Astrocyte (in vitro differentiated cells and primary cell): ENCODE results near the gene PKHD1. TPM values are rescaled to one million over a fixed set of nuclear protein-coding genes. Genes with fewer than 3 reads are reported as not detected.

Source experiments
- DNase-seq: peaks from one replicate; pipeline ENCODE4 v3.0.0-alpha.2; 2010; ENCODE audit warnings: low read depth
- FAIRE-seq: peaks from 2 replicates; lab custom pipeline; 2011; peaks lifted over from hg19 to GRCh38; lab: Jason Lieb, UNC
- H2AFZ ChIP-seq: 2 replicates; pipeline ENCODE4 v1.6.0; 2012; ENCODE audit warnings: low read depth, low read length, inconsistent platforms
- H3K27ac ChIP-seq: 2 replicates; pipeline ENCODE4 v1.5.1; 2011; ENCODE audit warnings: low read depth, low read length, inconsistent platforms
- H3K27me3 ChIP-seq: 2 replicates; pipeline ENCODE4 v1.6.0; 2011; ENCODE audit warnings: low read length, inconsistent platforms; ENCODE audit not compliant: insufficient read depth
- H3K36me3 ChIP-seq: 2 replicates; pipeline ENCODE4 v1.5.1; 2011; ENCODE audit warnings: low read length, inconsistent platforms; ENCODE audit not compliant: insufficient read depth
- H3K4me1 ChIP-seq: 2 replicates; pipeline ENCODE4 v1.5.1; 2011; ENCODE audit warnings: low read length, inconsistent platforms; ENCODE audit not compliant: insufficient read depth
- H3K4me2 ChIP-seq: 2 replicates; pipeline ENCODE4 v1.6.0; 2012; ENCODE audit warnings: low read length, inconsistent platforms
- H3K4me3 ChIP-seq: 2 replicates; pipeline ENCODE4 v1.5.1; 2011; ENCODE audit warnings: low read depth, mild to moderate bottlenecking, low read length, inconsistent platforms; ENCODE audit not compliant: insufficient read depth
- H3K79me2 ChIP-seq: 2 replicates; pipeline ENCODE4 v1.6.0; 2012; ENCODE audit warnings: mild to moderate bottlenecking, low read length, inconsistent platforms; ENCODE audit not compliant: insufficient read depth
- H3K9ac ChIP-seq: 2 replicates; pipeline ENCODE4 v1.6.0; 2012; ENCODE audit warnings: mild to moderate bottlenecking, low read length, inconsistent platforms
- H3K9me3 ChIP-seq: 2 replicates; pipeline ENCODE4 v1.5.1; 2012; ENCODE audit warnings: low read depth, mild to moderate bottlenecking, low read length, inconsistent platforms; ENCODE audit not compliant: insufficient read depth
- H4K20me1 ChIP-seq: 2 replicates; pipeline ENCODE4 v1.6.0; 2012; ENCODE audit warnings: low read length, inconsistent platforms; ENCODE audit not compliant: insufficient read depth
- H3K27ac Mint-ChIP-seq: one replicate; pipeline ENCODE4 v1.8.0; 2021; ENCODE audit warnings: mild to moderate bottlenecking, mixed read lengths; ENCODE audit not compliant: unreplicated experiment
- H3K27me3 Mint-ChIP-seq: one replicate; pipeline ENCODE4 v1.8.0; 2021; ENCODE audit warnings: low read depth, mixed read lengths; ENCODE audit not compliant: unreplicated experiment
- H3K36me3 Mint-ChIP-seq: one replicate; pipeline ENCODE4 v1.8.0; 2021; ENCODE audit warnings: low read depth, mixed read lengths; ENCODE audit not compliant: unreplicated experiment
- H3K4me1 Mint-ChIP-seq: one replicate; pipeline ENCODE4 v1.8.0; 2021; ENCODE audit warnings: low read depth, mixed read lengths; ENCODE audit not compliant: unreplicated experiment
- H3K4me3 Mint-ChIP-seq: one replicate; pipeline ENCODE4 v1.8.0; 2021; ENCODE audit warnings: mild to moderate bottlenecking, moderate library complexity, mixed read lengths; ENCODE audit not compliant: unreplicated experiment
- H3K9me3 Mint-ChIP-seq: one replicate; pipeline ENCODE4 v1.8.0; 2021; ENCODE audit warnings: mild to moderate bottlenecking, mixed read lengths; ENCODE audit not compliant: unreplicated experiment
- EZH2 ChIP-seq: IDR thresholded peaks from 2 replicates; pipeline ENCODE4 v1.6.1; 2012; ENCODE audit warnings: mild to moderate bottlenecking, low read length, inconsistent platforms; ENCODE audit not compliant: insufficient read depth
- total RNA-seq: library from RNA; stranded (reverse); gene quantifications from 2 replicates; pipeline ENCODE4 v1.2.1, GENCODE V29; 2021
- TF ChIP-seq, protein P1 (sequence below): IDR thresholded peaks from 2 replicates; pipeline ENCODE4 v1.5.1; 2011; ENCODE audit warnings: low read depth, mild to moderate bottlenecking, inconsistent platforms, low read length, moderate library complexity; ENCODE audit not compliant: insufficient read depth

Gene PKHD1
- total RNA-seq, 1 donor from 2014 or later, result 0.16 TPM

DNA sequence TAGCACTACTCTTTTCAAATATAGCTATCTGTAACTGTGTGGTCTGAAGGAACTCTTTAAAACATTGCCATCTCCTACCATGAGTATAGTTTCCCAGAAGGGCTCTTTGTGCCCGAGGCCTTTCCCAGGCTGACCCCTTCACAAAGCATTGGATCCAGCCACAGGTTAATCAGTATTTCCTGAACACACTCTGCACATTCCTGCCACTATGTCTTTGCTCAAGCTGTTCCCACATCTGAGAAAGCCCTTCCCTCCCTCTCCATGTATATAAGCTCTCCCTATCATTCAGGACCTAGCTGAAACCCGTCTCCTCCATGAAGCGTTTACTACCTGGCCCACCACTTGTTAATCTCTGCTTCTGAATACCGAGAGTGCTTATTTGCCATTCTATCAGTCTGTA is 47.8 kb upstream of the PKHD1 start:
- DNase-seq, result no peak
- Mint-ChIP-seq H3K27me3 (peaks cover 20% of the 10 kb centered on the region), H3K4me3 (no peak overlapping the region), H3K36me3 (no peaks in the 10 kb centered on the region), H3K4me1 (peaks cover 6% of the 10 kb centered on the region), H3K9me3 (no peaks in the 10 kb centered on the region), H3K27ac (no peak overlapping the region)
- Histone ChIP-seq H3K36me3 (no peaks in the 10 kb centered on the region), H2AFZ (no peak overlapping the region), H3K4me2 (no peak overlapping the region), H3K79me2 (no peaks in the 10 kb centered on the region), H3K27ac (no peak overlapping the region), H4K20me1 (no peaks in the 10 kb centered on the region), H3K9me3 (no peaks in the 10 kb centered on the region), H3K27me3 (peaks cover 2% of the 10 kb centered on the region), H3K9ac (no peak overlapping the region), H3K4me1 (no peaks in the 10 kb centered on the region), H3K4me3 (no peak overlapping the region)
- no peak for FAIRE-seq
- TF ChIP-seq, protein P1, sequence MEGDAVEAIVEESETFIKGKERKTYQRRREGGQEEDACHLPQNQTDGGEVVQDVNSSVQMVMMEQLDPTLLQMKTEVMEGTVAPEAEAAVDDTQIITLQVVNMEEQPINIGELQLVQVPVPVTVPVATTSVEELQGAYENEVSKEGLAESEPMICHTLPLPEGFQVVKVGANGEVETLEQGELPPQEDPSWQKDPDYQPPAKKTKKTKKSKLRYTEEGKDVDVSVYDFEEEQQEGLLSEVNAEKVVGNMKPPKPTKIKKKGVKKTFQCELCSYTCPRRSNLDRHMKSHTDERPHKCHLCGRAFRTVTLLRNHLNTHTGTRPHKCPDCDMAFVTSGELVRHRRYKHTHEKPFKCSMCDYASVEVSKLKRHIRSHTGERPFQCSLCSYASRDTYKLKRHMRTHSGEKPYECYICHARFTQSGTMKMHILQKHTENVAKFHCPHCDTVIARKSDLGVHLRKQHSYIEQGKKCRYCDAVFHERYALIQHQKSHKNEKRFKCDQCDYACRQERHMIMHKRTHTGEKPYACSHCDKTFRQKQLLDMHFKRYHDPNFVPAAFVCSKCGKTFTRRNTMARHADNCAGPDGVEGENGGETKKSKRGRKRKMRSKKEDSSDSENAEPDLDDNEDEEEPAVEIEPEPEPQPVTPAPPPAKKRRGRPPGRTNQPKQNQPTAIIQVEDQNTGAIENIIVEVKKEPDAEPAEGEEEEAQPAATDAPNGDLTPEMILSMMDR, result no peak
- TF ChIP-seq EZH2, result no peak

- no peak overlapping the region for H3K27ac Mint-ChIP-seq
- no peaks in the 10 kb centered on the region for H4K20me1 ChIP-seq
- H3K9ac ChIP-seq, result no peak overlapping the region
- no peak overlapping the region for H3K4me2 ChIP-seq
- no peaks in the 10 kb centered on the region for H3K36me3 Mint-ChIP-seq
- H3K4me1 ChIP-seq, result no peaks in the 10 kb centered on the region
- H3K36me3 ChIP-seq, result no peaks in the 10 kb centered on the region
- H3K9me3 ChIP-seq, result no peaks in the 10 kb centered on the region
- H2AFZ ChIP-seq, result no peak overlapping the region
- TF ChIP-seq, protein P1, result no peak
- TF ChIP-seq EZH2, result no peak
- H3K9me3 Mint-ChIP-seq, result no peaks in the 10 kb centered on the region
- H3K27me3 Mint-ChIP-seq, result peaks cover 20% of the 10 kb centered on the region
- H3K27ac ChIP-seq, result no peak overlapping the region
- FAIRE-seq (no peak), DNase-seq (no peak)
- H3K4me1 Mint-ChIP-seq, result peaks cover 6% of the 10 kb centered on the region
- H3K4me3 Mint-ChIP-seq, result no peak overlapping the region
- no peak overlapping the region for H3K4me3 ChIP-seq
- peaks cover 2% of the 10 kb centered on the region for H3K27me3 ChIP-seq
- no peaks in the 10 kb centered on the region for H3K79me2 ChIP-seq
Observed at GRCh38 chr6:52134011-52134410, 46.6 kb upstream of the PKHD1 start.

GRCh38 chr6:52133324-52133723 is 45.9 kb upstream of the PKHD1 start:
- peaks cover 15% of the 10 kb centered on the region for H3K27me3 Mint-ChIP-seq
- Histone ChIP-seq H3K27me3 (peaks cover 2% of the 10 kb centered on the region), H3K4me2 (no peak overlapping the region), H3K27ac (no peak overlapping the region), H3K9ac (no peak overlapping the region), H2AFZ (no peak overlapping the region), H3K9me3 (no peaks in the 10 kb centered on the region), H3K4me1 (no peaks in the 10 kb centered on the region), H3K4me3 (no peak overlapping the region), H3K36me3 (no peaks in the 10 kb centered on the region), H3K79me2 (no peaks in the 10 kb centered on the region), H4K20me1 (no peaks in the 10 kb centered on the region)
- no peak overlapping the region for H3K4me3 Mint-ChIP-seq
- peaks cover 6% of the 10 kb centered on the region for H3K4me1 Mint-ChIP-seq
- no peak for DNase-seq
- no peaks in the 10 kb centered on the region for H3K9me3 Mint-ChIP-seq
- H3K27ac Mint-ChIP-seq, result no peak overlapping the region
- TF ChIP-seq EZH2, result no peak
- TF ChIP-seq, protein P1, result no peak
- H3K36me3 Mint-ChIP-seq, result no peaks in the 10 kb centered on the region
- no peak for FAIRE-seq
